ENCODE measurements around the gene F11R. TPM values are rescaled to one million over a fixed set of nuclear protein-coding genes. Genes with fewer than 3 reads are reported as not detected.

Gene F11R
- total and polyA plus RNA-seq, 2 of the 13 experiments (the other 11 are each of a cell fraction or from before 2014, with no cell fraction given), result 95.8 to 105 TPM

DNA sequence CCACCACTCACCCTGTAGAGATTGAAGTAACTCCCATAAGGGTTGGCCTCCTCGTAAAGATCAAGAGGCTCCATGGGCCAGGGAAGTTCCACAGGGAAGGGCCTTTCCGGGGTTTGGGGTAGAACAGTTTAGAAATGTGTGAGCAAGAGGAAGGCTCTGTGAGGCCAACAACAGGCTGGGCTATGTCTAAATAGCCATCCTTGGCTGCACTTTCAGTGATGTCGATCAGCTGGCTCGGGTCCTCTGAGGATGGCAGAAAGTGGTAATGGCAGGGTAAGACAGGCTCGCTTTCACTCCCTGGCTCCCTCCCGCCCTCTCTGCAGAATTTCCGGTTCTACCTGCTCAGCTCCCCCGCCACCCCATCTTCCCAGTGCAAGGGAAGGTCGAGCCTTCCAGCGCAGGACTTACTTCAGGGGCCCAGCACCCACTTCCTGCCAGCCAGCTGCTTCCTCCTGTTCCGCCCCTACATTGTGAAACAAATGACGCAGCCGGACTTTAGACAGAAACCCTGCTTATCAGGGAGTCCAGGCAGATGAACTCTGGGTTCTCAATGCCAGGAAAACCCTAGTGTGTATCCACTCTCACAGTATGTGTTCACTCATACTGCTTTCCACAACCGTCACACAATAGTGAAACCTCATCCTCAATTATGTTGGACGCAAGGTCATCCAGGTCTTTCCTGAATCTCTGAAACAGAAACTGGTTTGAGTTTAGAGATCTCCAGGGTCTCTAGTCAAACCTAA is 7.3 kb downstream of the F11R start (continued):
- TF ChIP-seq REST (IDR thresholded peaks at IDR 0.05; ENCODE audit: borderline replicate concordance in 1 of 2, low read depth in 1 of 2, low read length in 2 of 2) (peak in 1 of 2 experiments; percentile 53; a peak in 1 of 4 replicates), ZNF484 (CRISPR knock-in tag; IDR thresholded peaks at IDR 0.05; ENCODE audit: borderline replicate concordance, low read depth) (no peak), ZBTB43 (CRISPR knock-in tag; conservative IDR thresholded peaks at IDR 0.05) (peak; percentile 100), ZNF24 (IDR thresholded peaks at IDR 0.05) (no peak), CC2D1A (CRISPR knock-in tag; IDR thresholded peaks at IDR 0.05) (no peak), ZNF556 (CRISPR knock-in tag; IDR thresholded peaks at IDR 0.05; ENCODE audit: borderline replicate concordance) (peak; percentile 97; the same call in 1 of the 2 replicates), SIN3A (IDR thresholded peaks at IDR 0.05; ENCODE audit: borderline replicate concordance, low read depth, low read length) (peak; percentile 70; the same call in 1 of the 2 replicates), ZNF44 (CRISPR knock-in tag; IDR thresholded peaks at IDR 0.05) (no peak), ZNF724P (CRISPR knock-in tag; IDR thresholded peaks at IDR 0.05; ENCODE audit: borderline replicate concordance) (no peak; the same call in 1 of the 2 replicates), RAD21 (CRISPR knock-in tag; IDR thresholded peaks at IDR 0.05) (no peak; the same call in 1 of the 2 replicates), NR2C2 (CRISPR knock-in tag; IDR thresholded peaks at IDR 0.05; ENCODE audit: borderline replicate concordance) (peak; percentile 81; the same call in 1 of the 2 replicates), JUND (CRISPR knock-in tag; IDR thresholded peaks at IDR 0.05) (peak; percentile 94)
- TF ChIP-seq, protein P1, sequence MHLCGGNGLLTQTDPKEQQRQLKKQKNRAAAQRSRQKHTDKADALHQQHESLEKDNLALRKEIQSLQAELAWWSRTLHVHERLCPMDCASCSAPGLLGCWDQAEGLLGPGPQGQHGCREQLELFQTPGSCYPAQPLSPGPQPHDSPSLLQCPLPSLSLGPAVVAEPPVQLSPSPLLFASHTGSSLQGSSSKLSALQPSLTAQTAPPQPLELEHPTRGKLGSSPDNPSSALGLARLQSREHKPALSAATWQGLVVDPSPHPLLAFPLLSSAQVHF (CRISPR knock-in tag; IDR thresholded peaks at IDR 0.05), result no peak
- TF ChIP-seq, protein P2, sequence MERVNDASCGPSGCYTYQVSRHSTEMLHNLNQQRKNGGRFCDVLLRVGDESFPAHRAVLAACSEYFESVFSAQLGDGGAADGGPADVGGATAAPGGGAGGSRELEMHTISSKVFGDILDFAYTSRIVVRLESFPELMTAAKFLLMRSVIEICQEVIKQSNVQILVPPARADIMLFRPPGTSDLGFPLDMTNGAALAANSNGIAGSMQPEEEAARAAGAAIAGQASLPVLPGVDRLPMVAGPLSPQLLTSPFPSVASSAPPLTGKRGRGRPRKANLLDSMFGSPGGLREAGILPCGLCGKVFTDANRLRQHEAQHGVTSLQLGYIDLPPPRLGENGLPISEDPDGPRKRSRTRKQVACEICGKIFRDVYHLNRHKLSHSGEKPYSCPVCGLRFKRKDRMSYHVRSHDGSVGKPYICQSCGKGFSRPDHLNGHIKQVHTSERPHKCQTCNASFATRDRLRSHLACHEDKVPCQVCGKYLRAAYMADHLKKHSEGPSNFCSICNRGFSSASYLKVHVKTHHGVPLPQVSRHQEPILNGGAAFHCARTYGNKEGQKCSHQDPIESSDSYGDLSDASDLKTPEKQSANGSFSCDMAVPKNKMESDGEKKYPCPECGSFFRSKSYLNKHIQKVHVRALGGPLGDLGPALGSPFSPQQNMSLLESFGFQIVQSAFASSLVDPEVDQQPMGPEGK (CRISPR knock-in tag; IDR thresholded peaks at IDR 0.05), result peak; percentile 76
- TF ChIP-seq, protein P3, sequence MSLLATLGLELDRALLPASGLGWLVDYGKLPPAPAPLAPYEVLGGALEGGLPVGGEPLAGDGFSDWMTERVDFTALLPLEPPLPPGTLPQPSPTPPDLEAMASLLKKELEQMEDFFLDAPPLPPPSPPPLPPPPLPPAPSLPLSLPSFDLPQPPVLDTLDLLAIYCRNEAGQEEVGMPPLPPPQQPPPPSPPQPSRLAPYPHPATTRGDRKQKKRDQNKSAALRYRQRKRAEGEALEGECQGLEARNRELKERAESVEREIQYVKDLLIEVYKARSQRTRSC (CRISPR knock-in tag; IDR thresholded peaks at IDR 0.05; ENCODE audit: low read depth), result peak; percentile 78; the same call in 1 of the 2 replicates
- TF ChIP-seq, protein P4, sequence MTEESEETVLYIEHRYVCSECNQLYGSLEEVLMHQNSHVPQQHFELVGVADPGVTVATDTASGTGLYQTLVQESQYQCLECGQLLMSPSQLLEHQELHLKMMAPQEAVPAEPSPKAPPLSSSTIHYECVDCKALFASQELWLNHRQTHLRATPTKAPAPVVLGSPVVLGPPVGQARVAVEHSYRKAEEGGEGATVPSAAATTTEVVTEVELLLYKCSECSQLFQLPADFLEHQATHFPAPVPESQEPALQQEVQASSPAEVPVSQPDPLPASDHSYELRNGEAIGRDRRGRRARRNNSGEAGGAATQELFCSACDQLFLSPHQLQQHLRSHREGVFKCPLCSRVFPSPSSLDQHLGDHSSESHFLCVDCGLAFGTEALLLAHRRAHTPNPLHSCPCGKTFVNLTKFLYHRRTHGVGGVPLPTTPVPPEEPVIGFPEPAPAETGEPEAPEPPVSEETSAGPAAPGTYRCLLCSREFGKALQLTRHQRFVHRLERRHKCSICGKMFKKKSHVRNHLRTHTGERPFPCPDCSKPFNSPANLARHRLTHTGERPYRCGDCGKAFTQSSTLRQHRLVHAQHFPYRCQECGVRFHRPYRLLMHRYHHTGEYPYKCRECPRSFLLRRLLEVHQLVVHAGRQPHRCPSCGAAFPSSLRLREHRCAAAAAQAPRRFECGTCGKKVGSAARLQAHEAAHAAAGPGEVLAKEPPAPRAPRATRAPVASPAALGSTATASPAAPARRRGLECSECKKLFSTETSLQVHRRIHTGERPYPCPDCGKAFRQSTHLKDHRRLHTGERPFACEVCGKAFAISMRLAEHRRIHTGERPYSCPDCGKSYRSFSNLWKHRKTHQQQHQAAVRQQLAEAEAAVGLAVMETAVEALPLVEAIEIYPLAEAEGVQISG (CRISPR knock-in tag; IDR thresholded peaks at IDR 0.05), result peak; percentile 87

All from HepG2 (cell line).